Epithelial cell of prostate (primary cell): ENCODE measurements around the gene AKAP13.
A peak's percentile ranks its signal among the peaks of the same experiment; 100 is the strongest.

ENCODE experiments used
- DNase-seq: peaks from one replicate; pipeline ENCODE4 v3.0.0-alpha.2; 2011; ENCODE audit warnings: low read depth, low spot score
- H3K27ac ChIP-seq: fragments of 450-650 bp; 2 replicates; pipeline ENCODE4 v1.5.1; 2017; ENCODE audit warnings: mild to moderate bottlenecking

Gene AKAP13

GRCh38 chr15:85404918-85405866 is 24.8 kb downstream of the AKAP13 start:
- peak overlapping the region; percentile 51 for H3K27ac ChIP-seq
- DNase-seq: no peak

- DNase-seq: no peak
- peak overlapping the region; percentile 70 for H3K27ac ChIP-seq
Measured at GRCh38 chr15:85406916-85407315, 26.5 kb downstream of the AKAP13 start.

- peak; percentile 70 for DNase-seq
- H3K27ac ChIP-seq: peak overlapping the region; percentile 70
Measured at GRCh38 chr15:85407421-85408269, 27.2 kb downstream of the AKAP13 start.

GRCh38 chr15:85408270-85408746 is 27.9 kb downstream of the AKAP13 start:
- H3K27ac ChIP-seq: peak overlapping the region; percentile 70
- no peak for DNase-seq

GRCh38 chr15:85412066-85412465 is 31.7 kb downstream of the AKAP13 start:
- H3K27ac ChIP-seq: peak overlapping the region; percentile 97

GRCh38 chr15:85412956-85413854 is 32.8 kb downstream of the AKAP13 start:
- peak overlapping the region; percentile 97 for H3K27ac ChIP-seq
- peak; percentile 93 for DNase-seq

More at GRCh38 chr15:85412066-85412465, 31.7 kb downstream of the AKAP13 start:
- DNase-seq: peak; percentile 36

GRCh38 chr15:85414037-85414436 is 33.6 kb downstream of the AKAP13 start:
- H3K27ac ChIP-seq: peak overlapping the region; percentile 97

GRCh38 chr15:85414495-85414894 is 34.1 kb downstream of the AKAP13 start:
- DNase-seq: no peak
- peak overlapping the region; percentile 97 for H3K27ac ChIP-seq

More at GRCh38 chr15:85414037-85414436, 33.6 kb downstream of the AKAP13 start:
- no peak for DNase-seq

GRCh38 chr15:85414991-85415390 is 34.6 kb downstream of the AKAP13 start:
- peak overlapping the region; percentile 97 for H3K27ac ChIP-seq
- DNase-seq: no peak

GRCh38 chr15:85415783-85416182 is 35.4 kb downstream of the AKAP13 start:
- DNase-seq: no peak
- H3K27ac ChIP-seq: no peak overlapping the region

GRCh38 chr15:85417276-85417675 is 36.9 kb downstream of the AKAP13 start:
- no peak for DNase-seq
- H3K27ac ChIP-seq: no peak overlapping the region

- no peak for DNase-seq
- H3K27ac ChIP-seq: peak overlapping the region; percentile 29
Measured at GRCh38 chr15:85419161-85419560, 38.8 kb downstream of the AKAP13 start.

GRCh38 chr15:85421116-85421925 is 40.9 kb downstream of the AKAP13 start:
- DNase-seq: no peak
- no peak overlapping the region for H3K27ac ChIP-seq

GRCh38 chr15:85422607-85423006 is 42.2 kb downstream of the AKAP13 start:
- no peak for DNase-seq
- H3K27ac ChIP-seq: no peak overlapping the region

- no peak overlapping the region for H3K27ac ChIP-seq
- DNase-seq: no peak
Measured at GRCh38 chr15:85423256-85423655, 42.9 kb downstream of the AKAP13 start.

GRCh38 chr15:85424154-85424553 is 43.8 kb downstream of the AKAP13 start:
- no peak overlapping the region for H3K27ac ChIP-seq
- no peak for DNase-seq

GRCh38 chr15:85426481-85426880 is 46.1 kb downstream of the AKAP13 start:
- DNase-seq: no peak
- H3K27ac ChIP-seq: no peak overlapping the region

GRCh38 chr15:85427286-85428028 is 47.1 kb downstream of the AKAP13 start:
- DNase-seq: no peak

More at GRCh38 chr15:85427286-85428028, 47.1 kb downstream of the AKAP13 start:
- H3K27ac ChIP-seq: no peak overlapping the region
